ENCODE data around the gene METTL5.

METTL5 gene

DNA sequence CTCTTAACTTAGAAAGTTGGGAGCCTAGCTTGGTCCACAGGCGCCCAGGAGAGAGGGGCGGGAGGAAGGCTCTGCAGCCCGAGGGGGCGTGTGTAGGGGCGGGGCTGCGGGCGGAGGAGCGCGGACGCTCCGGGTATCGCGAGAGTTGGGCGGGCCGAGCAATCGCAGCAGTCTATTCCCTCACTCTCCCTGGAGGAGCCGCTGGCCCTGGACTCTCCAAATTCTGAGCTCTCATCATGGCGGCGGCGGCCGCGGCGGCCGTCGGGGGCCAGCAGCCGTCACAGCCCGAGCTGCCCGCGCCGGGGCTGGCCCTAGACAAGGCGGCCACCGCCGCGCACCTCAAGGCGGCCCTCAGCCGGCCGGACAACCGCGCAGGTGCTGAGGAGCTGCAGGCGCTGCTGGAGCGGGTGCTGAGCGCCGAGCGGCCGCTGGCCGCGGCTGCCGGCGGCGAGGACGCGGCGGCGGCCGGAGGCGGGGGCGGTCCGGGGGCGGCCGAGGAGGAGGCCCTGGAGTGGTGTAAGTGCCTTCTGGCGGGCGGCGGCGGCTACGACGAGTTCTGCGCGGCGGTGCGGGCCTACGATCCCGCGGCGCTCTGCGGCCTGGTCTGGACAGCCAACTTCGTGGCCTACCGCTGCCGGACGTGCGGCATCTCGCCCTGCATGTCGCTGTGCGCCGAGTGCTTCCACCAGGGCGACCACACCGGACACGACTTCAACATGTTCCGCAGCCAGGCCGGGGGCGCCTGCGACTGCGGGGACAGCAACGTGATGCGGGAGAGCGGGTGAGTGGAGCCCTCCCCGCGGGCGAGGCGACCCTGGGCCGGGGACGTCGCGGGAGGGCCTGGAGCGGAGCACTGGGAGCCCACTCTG is 2.8 kb upstream of the METTL5 start, which contains the start of gene UBR3:
TSS of gene UBR3 (plus strand) at position 183 of the 869 bp plus-strand sequence. CDS start at position 237, 54 bp downstream.
- TF ChIP-seq, protein P1, sequence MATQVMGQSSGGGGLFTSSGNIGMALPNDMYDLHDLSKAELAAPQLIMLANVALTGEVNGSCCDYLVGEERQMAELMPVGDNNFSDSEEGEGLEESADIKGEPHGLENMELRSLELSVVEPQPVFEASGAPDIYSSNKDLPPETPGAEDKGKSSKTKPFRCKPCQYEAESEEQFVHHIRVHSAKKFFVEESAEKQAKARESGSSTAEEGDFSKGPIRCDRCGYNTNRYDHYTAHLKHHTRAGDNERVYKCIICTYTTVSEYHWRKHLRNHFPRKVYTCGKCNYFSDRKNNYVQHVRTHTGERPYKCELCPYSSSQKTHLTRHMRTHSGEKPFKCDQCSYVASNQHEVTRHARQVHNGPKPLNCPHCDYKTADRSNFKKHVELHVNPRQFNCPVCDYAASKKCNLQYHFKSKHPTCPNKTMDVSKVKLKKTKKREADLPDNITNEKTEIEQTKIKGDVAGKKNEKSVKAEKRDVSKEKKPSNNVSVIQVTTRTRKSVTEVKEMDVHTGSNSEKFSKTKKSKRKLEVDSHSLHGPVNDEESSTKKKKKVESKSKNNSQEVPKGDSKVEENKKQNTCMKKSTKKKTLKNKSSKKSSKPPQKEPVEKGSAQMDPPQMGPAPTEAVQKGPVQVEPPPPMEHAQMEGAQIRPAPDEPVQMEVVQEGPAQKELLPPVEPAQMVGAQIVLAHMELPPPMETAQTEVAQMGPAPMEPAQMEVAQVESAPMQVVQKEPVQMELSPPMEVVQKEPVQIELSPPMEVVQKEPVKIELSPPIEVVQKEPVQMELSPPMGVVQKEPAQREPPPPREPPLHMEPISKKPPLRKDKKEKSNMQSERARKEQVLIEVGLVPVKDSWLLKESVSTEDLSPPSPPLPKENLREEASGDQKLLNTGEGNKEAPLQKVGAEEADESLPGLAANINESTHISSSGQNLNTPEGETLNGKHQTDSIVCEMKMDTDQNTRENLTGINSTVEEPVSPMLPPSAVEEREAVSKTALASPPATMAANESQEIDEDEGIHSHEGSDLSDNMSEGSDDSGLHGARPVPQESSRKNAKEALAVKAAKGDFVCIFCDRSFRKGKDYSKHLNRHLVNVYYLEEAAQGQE (IDR thresholded peaks at IDR 0.05; ENCODE audit: insufficient replicate concordance, low read depth) = no peak
- TF ChIP-seq SPI1 (IDR thresholded peaks at IDR 0.05; ENCODE audit: borderline replicate concordance, low read depth) (no peak), POLR2AphosphoS5 (IDR thresholded peaks at IDR 0.05; ENCODE audit: low read depth) (peak; percentile 34; the same call in 1 of the 2 replicates), GABPA (IDR thresholded peaks at IDR 0.05; ENCODE audit: low read depth) (no peak)
- Histone ChIP-seq H3K27ac (replicated peaks) (peak within 1 kb of the TSS; percentile 47), H3K4me3 (replicated peaks; ENCODE audit: insufficient read depth, low read length) (peak within 1 kb of the TSS; percentile 99), H3K27me3 (ENCODE audit: insufficient read depth, poor library complexity, severe bottlenecking) (no peaks in the 10 kb centered on the region)
- DNase-seq (ENCODE audit: low read depth in 1 of 2, low spot score in 1 of 2) = peak; percentile 83 to 89

DNA sequence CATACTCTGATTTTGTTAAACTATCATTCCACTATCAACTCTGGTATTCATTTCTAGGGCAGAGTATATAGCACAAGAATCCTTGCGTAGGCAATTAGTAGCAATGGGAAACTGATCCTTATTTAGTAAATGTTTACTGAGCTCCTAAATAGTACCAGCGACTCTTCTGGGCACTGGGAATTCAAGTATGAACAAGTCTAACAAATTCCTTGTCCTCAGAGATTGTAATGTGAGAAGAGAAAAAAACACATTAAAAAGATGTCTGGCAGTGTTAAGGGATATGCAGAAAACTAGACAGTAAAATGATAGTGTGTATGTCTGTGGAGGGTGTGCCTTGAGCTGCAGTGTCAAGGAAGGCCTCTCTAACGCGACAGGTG is 721 bp downstream of the METTL5 start:
- TF ChIP-seq, protein P1 (IDR thresholded peaks at IDR 0.05; ENCODE audit: insufficient replicate concordance, low read depth) = no peak
- TF ChIP-seq, protein P2, sequence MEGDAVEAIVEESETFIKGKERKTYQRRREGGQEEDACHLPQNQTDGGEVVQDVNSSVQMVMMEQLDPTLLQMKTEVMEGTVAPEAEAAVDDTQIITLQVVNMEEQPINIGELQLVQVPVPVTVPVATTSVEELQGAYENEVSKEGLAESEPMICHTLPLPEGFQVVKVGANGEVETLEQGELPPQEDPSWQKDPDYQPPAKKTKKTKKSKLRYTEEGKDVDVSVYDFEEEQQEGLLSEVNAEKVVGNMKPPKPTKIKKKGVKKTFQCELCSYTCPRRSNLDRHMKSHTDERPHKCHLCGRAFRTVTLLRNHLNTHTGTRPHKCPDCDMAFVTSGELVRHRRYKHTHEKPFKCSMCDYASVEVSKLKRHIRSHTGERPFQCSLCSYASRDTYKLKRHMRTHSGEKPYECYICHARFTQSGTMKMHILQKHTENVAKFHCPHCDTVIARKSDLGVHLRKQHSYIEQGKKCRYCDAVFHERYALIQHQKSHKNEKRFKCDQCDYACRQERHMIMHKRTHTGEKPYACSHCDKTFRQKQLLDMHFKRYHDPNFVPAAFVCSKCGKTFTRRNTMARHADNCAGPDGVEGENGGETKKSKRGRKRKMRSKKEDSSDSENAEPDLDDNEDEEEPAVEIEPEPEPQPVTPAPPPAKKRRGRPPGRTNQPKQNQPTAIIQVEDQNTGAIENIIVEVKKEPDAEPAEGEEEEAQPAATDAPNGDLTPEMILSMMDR (IDR thresholded peaks at IDR 0.05; ENCODE audit: insufficient read depth, low read length) = no peak
- TF ChIP-seq SPI1 (IDR thresholded peaks at IDR 0.05; ENCODE audit: borderline replicate concordance, low read depth) (no peak), GABPA (IDR thresholded peaks at IDR 0.05; ENCODE audit: low read depth) (no peak), POLR2AphosphoS5 (IDR thresholded peaks at IDR 0.05; ENCODE audit: low read depth) (no peak)
- no peak for DNase-seq (ENCODE audit: low read depth in 1 of 2, low spot score in 1 of 2)
- Histone ChIP-seq H3K27me3 (ENCODE audit: insufficient read depth, poor library complexity, severe bottlenecking) (no peaks in the 10 kb centered on the region), H3K27ac (replicated peaks) (peak overlapping the region; percentile 73), H3K4me3 (replicated peaks; ENCODE audit: insufficient read depth, low read length) (peak overlapping the region; percentile 79)

DNA sequence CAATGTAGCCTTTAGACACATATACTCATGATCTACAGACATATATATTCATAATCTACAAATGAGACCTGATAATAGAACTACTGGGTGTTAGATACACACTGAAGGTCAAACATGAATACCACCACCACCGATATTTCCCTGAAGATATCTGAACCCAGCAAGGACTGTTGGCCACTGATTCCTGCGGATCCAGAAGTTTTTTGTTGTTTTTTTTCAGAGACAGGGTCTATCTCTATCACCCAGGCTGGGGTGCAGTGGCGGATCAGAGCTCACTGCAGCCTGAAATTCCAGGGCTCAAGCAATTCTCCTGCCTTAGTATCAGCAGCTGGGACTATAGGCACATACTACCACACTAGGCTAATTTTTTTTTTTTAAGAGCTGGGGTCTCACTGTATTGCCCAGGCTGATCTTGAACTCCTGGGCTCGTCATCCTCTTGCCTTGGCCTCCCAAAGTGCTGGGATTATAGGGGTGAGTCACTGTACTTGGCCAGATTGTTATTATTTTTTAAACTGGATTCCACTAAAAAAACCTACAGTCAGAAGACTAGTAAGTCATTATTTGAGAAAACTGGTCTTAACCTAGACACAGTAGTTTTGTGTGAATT is 1.8 kb downstream of the METTL5 start:
- H3K27me3 ChIP-seq (ENCODE audit: insufficient read depth, poor library complexity, severe bottlenecking) = no peaks in the 10 kb centered on the region
- TF ChIP-seq, protein P2 (IDR thresholded peaks at IDR 0.05; ENCODE audit: insufficient read depth, low read length) = no peak
- TF ChIP-seq SPI1 (IDR thresholded peaks at IDR 0.05; ENCODE audit: borderline replicate concordance, low read depth) (no peak), POLR2AphosphoS5 (IDR thresholded peaks at IDR 0.05; ENCODE audit: low read depth) (no peak), GABPA (IDR thresholded peaks at IDR 0.05; ENCODE audit: low read depth) (no peak)
- TF ChIP-seq, protein P1 (IDR thresholded peaks at IDR 0.05; ENCODE audit: insufficient replicate concordance, low read depth) = no peak
- DNase-seq (ENCODE audit: low read depth in 1 of 2, low spot score in 1 of 2) = no peak
- no peak overlapping the region for H3K27ac ChIP-seq (replicated peaks)
- H3K4me3 ChIP-seq (replicated peaks; ENCODE audit: insufficient read depth, low read length) = no peak overlapping the region

All from HL-60 (cell line).